Measurements from ENCODE around the gene IRS1.
A peak's percentile ranks its signal among the peaks of the same experiment; 100 is the strongest.

The IRS1 gene

DNA sequence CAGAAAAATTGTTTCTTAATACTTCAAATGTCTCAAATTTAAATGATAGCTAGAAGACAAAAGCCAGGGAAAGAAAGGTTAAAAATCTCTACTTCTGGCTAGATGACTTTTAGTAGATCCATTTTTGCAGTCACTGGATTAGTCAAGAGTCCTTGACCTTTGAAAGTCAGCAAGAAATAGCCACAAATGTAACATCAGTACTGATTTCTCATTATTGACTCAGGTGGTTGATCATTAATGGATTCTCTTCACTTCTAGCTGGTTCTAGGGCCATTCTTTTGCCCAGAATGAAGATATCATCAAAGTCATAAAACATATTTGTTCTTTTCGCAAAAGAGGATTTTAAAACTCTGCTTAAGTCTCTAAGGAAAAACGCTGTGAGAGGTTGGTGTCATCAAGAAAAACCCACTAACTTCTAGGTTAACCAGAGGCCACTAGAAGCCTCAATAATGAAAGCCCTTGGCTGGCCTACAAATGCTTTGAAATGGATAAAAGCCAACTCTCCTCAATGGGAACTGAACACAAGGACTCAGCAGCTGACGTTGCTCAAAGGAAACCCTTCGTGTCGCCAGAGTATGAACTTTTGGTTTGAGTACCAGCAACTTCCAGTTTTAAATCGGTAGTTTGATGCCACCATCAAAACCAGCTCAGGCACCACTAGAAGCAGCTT, 66.3 kb downstream of the IRS1 start:
- no peak overlapping the region for H3K27ac ChIP-seq (ENCODE audit: low read length)
- no peaks in the 10 kb centered on the region for H3K36me3 ChIP-seq (ENCODE audit: control insufficient read depth in 1 of 2, insufficient read depth in 2 of 2, low read length in 2 of 2)
- no peaks in the 10 kb centered on the region for H3K9me3 ChIP-seq (ENCODE audit: control insufficient read depth in 1 of 2, low read length in 2 of 2)
- H3K4me3 ChIP-seq (ENCODE audit: low read depth in 1 of 2, low read length in 2 of 2) = no peak overlapping the region
- no peaks in the 10 kb centered on the region for H3K4me1 ChIP-seq (ENCODE audit: control insufficient read depth in 1 of 2, insufficient read depth in 2 of 2, low read length in 2 of 2)
- no peaks in the 10 kb centered on the region for H3K27me3 ChIP-seq (ENCODE audit: low read depth, low read length)

GRCh38 chr2:226732478-226733188, 67.0 kb downstream of the IRS1 start:
- Histone ChIP-seq H3K4me1 (ENCODE audit: control insufficient read depth in 1 of 2, insufficient read depth in 2 of 2, low read length in 2 of 2) (no peaks in the 10 kb centered on the region), H3K36me3 (ENCODE audit: control insufficient read depth in 1 of 2, insufficient read depth in 2 of 2, low read length in 2 of 2) (no peaks in the 10 kb centered on the region), H3K4me3 (ENCODE audit: low read depth in 1 of 2, low read length in 2 of 2) (no peak overlapping the region), H3K27me3 (ENCODE audit: low read depth, low read length) (no peaks in the 10 kb centered on the region), H3K27ac (ENCODE audit: low read length) (no peak overlapping the region), H3K9me3 (ENCODE audit: control insufficient read depth in 1 of 2, low read length in 2 of 2) (no peaks in the 10 kb centered on the region)

DNA sequence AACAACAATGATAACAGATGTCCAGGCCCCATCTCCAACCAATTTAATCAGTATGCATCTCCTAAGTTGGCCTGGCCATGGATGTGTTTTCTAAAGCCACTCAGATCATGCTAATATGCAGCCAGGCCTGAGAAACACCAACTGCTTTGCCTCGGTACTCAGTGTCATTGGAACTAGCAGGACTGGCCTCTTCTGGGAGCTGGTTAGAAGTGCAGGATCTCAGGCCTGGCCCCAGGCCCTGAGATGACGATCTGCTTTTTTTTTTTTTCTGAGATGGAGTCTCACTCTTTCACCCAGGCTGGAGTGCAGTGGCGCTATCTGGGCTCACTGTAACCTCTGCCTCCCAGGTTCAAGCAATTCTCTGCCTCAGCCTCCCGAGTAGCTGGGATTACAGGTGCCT, 69.1 kb downstream of the IRS1 start:
- Histone ChIP-seq H3K36me3 (ENCODE audit: control insufficient read depth in 1 of 2, insufficient read depth in 2 of 2, low read length in 2 of 2) (no peaks in the 10 kb centered on the region), H3K27ac (ENCODE audit: low read length) (no peak overlapping the region), H3K9me3 (ENCODE audit: control insufficient read depth in 1 of 2, low read length in 2 of 2) (no peaks in the 10 kb centered on the region), H3K27me3 (ENCODE audit: low read depth, low read length) (no peaks in the 10 kb centered on the region), H3K4me3 (ENCODE audit: low read depth in 1 of 2, low read length in 2 of 2) (no peak overlapping the region), H3K4me1 (ENCODE audit: control insufficient read depth in 1 of 2, insufficient read depth in 2 of 2, low read length in 2 of 2) (no peaks in the 10 kb centered on the region)

- Histone ChIP-seq H3K9me3 (ENCODE audit: control insufficient read depth in 1 of 2, low read length in 2 of 2) (no peaks in the 10 kb centered on the region), H3K4me3 (ENCODE audit: low read depth in 1 of 2, low read length in 2 of 2) (no peak overlapping the region), H3K27ac (ENCODE audit: low read length) (no peak overlapping the region), H3K36me3 (ENCODE audit: control insufficient read depth in 1 of 2, insufficient read depth in 2 of 2, low read length in 2 of 2) (no peaks in the 10 kb centered on the region), H3K27me3 (ENCODE audit: low read depth, low read length) (no peaks in the 10 kb centered on the region), H3K4me1 (ENCODE audit: control insufficient read depth in 1 of 2, insufficient read depth in 2 of 2, low read length in 2 of 2) (no peaks in the 10 kb centered on the region)
Observed at GRCh38 chr2:226728996-226729395, 70.6 kb downstream of the IRS1 start.

DNA sequence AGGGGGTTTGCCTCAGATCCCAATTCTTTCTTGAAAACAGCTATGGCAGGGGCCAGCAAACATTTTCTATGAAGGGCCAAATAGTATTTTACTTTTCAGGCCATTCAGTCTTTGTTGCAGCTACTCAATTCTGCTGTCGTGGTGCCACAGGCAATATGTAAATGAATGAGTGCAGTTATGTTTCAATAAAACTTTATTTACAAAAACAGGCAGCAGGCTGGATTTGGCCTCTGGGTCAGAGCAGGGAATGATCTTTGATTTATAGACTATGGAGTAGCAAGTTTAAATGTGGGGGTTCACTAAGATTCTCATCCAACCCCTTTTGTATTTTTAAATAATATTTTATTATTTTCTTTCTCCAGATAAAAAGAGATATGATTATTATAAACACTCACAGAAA, 72.4 kb downstream of the IRS1 start:
- Histone ChIP-seq H3K4me1 (ENCODE audit: control insufficient read depth in 1 of 2, insufficient read depth in 2 of 2, low read length in 2 of 2) (no peaks in the 10 kb centered on the region), H3K36me3 (ENCODE audit: control insufficient read depth in 1 of 2, insufficient read depth in 2 of 2, low read length in 2 of 2) (no peaks in the 10 kb centered on the region), H3K9me3 (ENCODE audit: control insufficient read depth in 1 of 2, low read length in 2 of 2) (no peaks in the 10 kb centered on the region), H3K27ac (ENCODE audit: low read length) (no peak overlapping the region), H3K27me3 (ENCODE audit: low read depth, low read length) (no peaks in the 10 kb centered on the region), H3K4me3 (ENCODE audit: low read depth in 1 of 2, low read length in 2 of 2) (no peak overlapping the region)

- Histone ChIP-seq H3K4me3 (ENCODE audit: low read depth in 1 of 2, low read length in 2 of 2) (peak overlapping the region; percentile 2 to 4), H3K4me1 (ENCODE audit: control insufficient read depth in 1 of 2, insufficient read depth in 2 of 2, low read length in 2 of 2) (peaks cover 0 to 1% of the 10 kb centered on the region in 2 donors), H3K36me3 (ENCODE audit: control insufficient read depth in 1 of 2, insufficient read depth in 2 of 2, low read length in 2 of 2) (no peaks in the 10 kb centered on the region), H3K9me3 (ENCODE audit: control insufficient read depth in 1 of 2, low read length in 2 of 2) (no peaks in the 10 kb centered on the region), H3K27ac (ENCODE audit: low read length) (no peak overlapping the region), H3K27me3 (ENCODE audit: low read depth, low read length) (no peaks in the 10 kb centered on the region)
Observed at GRCh38 chr2:226726546-226726945, 73.1 kb downstream of the IRS1 start.

GRCh38 chr2:226725126-226725860, 74.3 kb downstream of the IRS1 start:
- H3K4me3 ChIP-seq (ENCODE audit: low read depth in 1 of 2, low read length in 2 of 2) = peak overlapping the region; percentile 2 to 4
- H3K9me3 ChIP-seq (ENCODE audit: control insufficient read depth in 1 of 2, low read length in 2 of 2) = no peaks in the 10 kb centered on the region
- H3K27me3 ChIP-seq (ENCODE audit: low read depth, low read length) = no peaks in the 10 kb centered on the region
- peak overlapping the region; percentile 19 for H3K27ac ChIP-seq (ENCODE audit: low read length)
- peaks cover 0 to 6% of the 10 kb centered on the region in 2 donors for H3K4me1 ChIP-seq (ENCODE audit: control insufficient read depth in 1 of 2, insufficient read depth in 2 of 2, low read length in 2 of 2)
- H3K36me3 ChIP-seq (ENCODE audit: control insufficient read depth in 1 of 2, insufficient read depth in 2 of 2, low read length in 2 of 2) = no peaks in the 10 kb centered on the region

DNA sequence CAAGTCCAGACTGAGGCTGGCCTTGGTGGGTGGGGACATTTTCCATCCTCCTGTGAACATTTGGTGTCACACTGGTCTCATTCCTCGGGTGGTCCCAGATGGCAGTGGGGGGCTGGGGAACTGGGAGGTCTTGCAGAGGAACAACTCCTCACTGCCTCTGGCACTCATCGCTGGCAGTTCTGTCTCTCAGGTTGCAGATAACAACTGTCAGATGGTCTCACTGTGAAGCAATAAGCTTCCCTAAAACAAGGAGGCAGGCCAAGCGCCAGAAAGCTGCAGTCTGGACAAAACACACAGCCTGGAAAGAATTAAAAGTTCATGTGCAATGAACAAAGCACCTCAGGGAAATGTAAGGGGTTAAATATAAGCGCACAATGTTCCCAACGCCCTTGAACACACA, 78.1 kb downstream of the IRS1 start:
- Histone ChIP-seq H3K27ac (ENCODE audit: low read length) (no peak overlapping the region), H3K4me1 (ENCODE audit: control insufficient read depth in 1 of 2, insufficient read depth in 2 of 2, low read length in 2 of 2) (peaks cover 0 to 6% of the 10 kb centered on the region in 2 donors), H3K27me3 (ENCODE audit: low read depth, low read length) (no peaks in the 10 kb centered on the region), H3K36me3 (ENCODE audit: control insufficient read depth in 1 of 2, insufficient read depth in 2 of 2, low read length in 2 of 2) (no peaks in the 10 kb centered on the region), H3K9me3 (ENCODE audit: control insufficient read depth in 1 of 2, low read length in 2 of 2) (no peaks in the 10 kb centered on the region), H3K4me3 (ENCODE audit: low read depth in 1 of 2, low read length in 2 of 2) (no peak overlapping the region)

DNA sequence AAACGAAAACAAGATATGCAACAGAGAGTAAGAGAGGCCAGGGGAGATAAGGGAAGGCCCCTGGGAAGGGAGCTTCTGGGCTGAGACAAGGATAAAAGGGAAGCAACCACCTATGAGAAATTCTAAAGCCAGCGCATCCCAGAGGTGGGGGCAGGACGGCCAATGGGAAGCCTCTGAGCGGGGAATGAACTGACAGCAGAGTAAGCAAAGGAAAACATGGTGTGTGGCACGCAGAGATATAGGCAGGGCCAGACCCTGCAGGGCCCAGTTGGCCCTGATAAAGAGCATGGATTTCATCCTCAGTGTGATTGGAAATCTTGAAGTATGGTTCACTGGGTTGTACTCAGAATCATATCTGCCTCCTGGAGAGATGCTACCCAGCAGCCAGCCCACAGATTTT, 78.7 kb downstream of the IRS1 start:
- H3K36me3 ChIP-seq (ENCODE audit: control insufficient read depth in 1 of 2, insufficient read depth in 2 of 2, low read length in 2 of 2) = no peaks in the 10 kb centered on the region
- no peak overlapping the region for H3K27ac ChIP-seq (ENCODE audit: low read length)
- no peak overlapping the region for H3K4me3 ChIP-seq (ENCODE audit: low read depth in 1 of 2, low read length in 2 of 2)
- no peaks in the 10 kb centered on the region for H3K9me3 ChIP-seq (ENCODE audit: control insufficient read depth in 1 of 2, low read length in 2 of 2)
- H3K4me1 ChIP-seq (ENCODE audit: control insufficient read depth in 1 of 2, insufficient read depth in 2 of 2, low read length in 2 of 2) = peaks cover 0 to 6% of the 10 kb centered on the region in 2 donors
- H3K27me3 ChIP-seq (ENCODE audit: low read depth, low read length) = no peaks in the 10 kb centered on the region

GRCh38 chr2:226717719-226718118, 81.9 kb downstream of the IRS1 start:
- H3K27me3 ChIP-seq (ENCODE audit: low read depth, low read length) = no peaks in the 10 kb centered on the region
- no peak overlapping the region for H3K4me3 ChIP-seq (ENCODE audit: low read depth in 1 of 2, low read length in 2 of 2)
- no peaks in the 10 kb centered on the region for H3K36me3 ChIP-seq (ENCODE audit: control insufficient read depth in 1 of 2, insufficient read depth in 2 of 2, low read length in 2 of 2)
- peaks cover 0 to 6% of the 10 kb centered on the region in 2 donors for H3K4me1 ChIP-seq (ENCODE audit: control insufficient read depth in 1 of 2, insufficient read depth in 2 of 2, low read length in 2 of 2)
- H3K27ac ChIP-seq (ENCODE audit: low read length) = no peak overlapping the region
- no peaks in the 10 kb centered on the region for H3K9me3 ChIP-seq (ENCODE audit: control insufficient read depth in 1 of 2, low read length in 2 of 2)

GRCh38 chr2:226716126-226716525, 83.5 kb downstream of the IRS1 start:
- Histone ChIP-seq H3K4me1 (ENCODE audit: control insufficient read depth in 1 of 2, insufficient read depth in 2 of 2, low read length in 2 of 2) (peaks cover 0 to under 1% of the 10 kb centered on the region in 2 donors), H3K36me3 (ENCODE audit: control insufficient read depth in 1 of 2, insufficient read depth in 2 of 2, low read length in 2 of 2) (no peaks in the 10 kb centered on the region), H3K9me3 (ENCODE audit: control insufficient read depth in 1 of 2, low read length in 2 of 2) (no peaks in the 10 kb centered on the region), H3K4me3 (ENCODE audit: low read depth in 1 of 2, low read length in 2 of 2) (no peak overlapping the region), H3K27me3 (ENCODE audit: low read depth, low read length) (no peaks in the 10 kb centered on the region), H3K27ac (ENCODE audit: low read length) (no peak overlapping the region)

Data from muscle layer of duodenum (tissue), 2 donors.